ENCODE data around the gene NPAS2.

The NPAS2 gene

GRCh38 chr2:100993294-100993693 lies 173.4 kb downstream of the NPAS2 start:
- DNase-seq (ENCODE audit: low read depth), result no peak
- H3K4me3 ChIP-seq (ENCODE audit: low read depth, low read length), result no peak overlapping the region

- H3K4me3 ChIP-seq (ENCODE audit: low read depth, low read length), result no peak overlapping the region
- DNase-seq (ENCODE audit: low read depth), result no peak
Observed at GRCh38 chr2:100995309-100996075, 175.6 kb downstream of the NPAS2 start.

GRCh38 chr2:100997509-100998234 lies 177.7 kb downstream of the NPAS2 start:
- no peak overlapping the region for H3K4me3 ChIP-seq (ENCODE audit: low read depth, low read length)
- no peak for DNase-seq (ENCODE audit: low read depth)

GRCh38 chr2:100998235-100998573 lies 178.3 kb downstream of the NPAS2 start:
- H3K4me3 ChIP-seq (ENCODE audit: low read depth, low read length), result no peak overlapping the region
- no peak for DNase-seq (ENCODE audit: low read depth)

- DNase-seq (ENCODE audit: low read depth), result no peak
- H3K4me3 ChIP-seq (ENCODE audit: low read depth, low read length), result no peak overlapping the region
Observed at GRCh38 chr2:100999995-101000394, 180.1 kb downstream of the NPAS2 start.

- H3K4me3 ChIP-seq (ENCODE audit: low read depth, low read length), result peak within 1 kb of the TSS; percentile 91
Observed at GRCh38 chr2:101001691-101002561, 182.0 kb downstream of the NPAS2 start, which contains the start of gene RPL31. Gene RPL31, plus strand, starts transcription at chr2:101002289. Its CDS starts 413 bp downstream, at chr2:101002702.

GRCh38 chr2:101002562-101003277 lies 182.8 kb downstream of the NPAS2 start:
- H3K4me3 ChIP-seq (ENCODE audit: low read depth, low read length), result peak overlapping the region; percentile 91
- no peak for DNase-seq (ENCODE audit: low read depth)

More at GRCh38 chr2:101001691-101002561, 182.0 kb downstream of the NPAS2 start, which contains the start of gene RPL31:
- DNase-seq (ENCODE audit: low read depth), result peak; percentile 94

- no peak for DNase-seq (ENCODE audit: low read depth)
- H3K4me3 ChIP-seq (ENCODE audit: low read depth, low read length), result peak overlapping the region; percentile 91
Observed at GRCh38 chr2:101003278-101003775, 183.4 kb downstream of the NPAS2 start.

- DNase-seq (ENCODE audit: low read depth), result no peak
- peak overlapping the region; percentile 91 for H3K4me3 ChIP-seq (ENCODE audit: low read depth, low read length)
Observed at GRCh38 chr2:101004620-101005325, 184.8 kb downstream of the NPAS2 start.

GRCh38 chr2:101006065-101006715 lies 186.3 kb downstream of the NPAS2 start:
- no peak for DNase-seq (ENCODE audit: low read depth)
- no peak overlapping the region for H3K4me3 ChIP-seq (ENCODE audit: low read depth, low read length)

GRCh38 chr2:101007415-101008345 lies 187.7 kb downstream of the NPAS2 start:
- no peak overlapping the region for H3K4me3 ChIP-seq (ENCODE audit: low read depth, low read length)
- DNase-seq (ENCODE audit: low read depth), result no peak

GRCh38 chr2:101011152-101011551 lies 191.2 kb downstream of the NPAS2 start:
- H3K4me3 ChIP-seq (ENCODE audit: low read depth, low read length), result no peak overlapping the region
- DNase-seq (ENCODE audit: low read depth), result no peak

- H3K4me3 ChIP-seq (ENCODE audit: low read depth, low read length), result no peak overlapping the region
- no peak for DNase-seq (ENCODE audit: low read depth)
Observed at GRCh38 chr2:101012054-101012705, 192.2 kb downstream of the NPAS2 start.

- no peak overlapping the region for H3K4me3 ChIP-seq (ENCODE audit: low read depth, low read length)
- no peak for DNase-seq (ENCODE audit: low read depth)
Observed at GRCh38 chr2:101012706-101013181, 192.8 kb downstream of the NPAS2 start.

- no peak overlapping the region for H3K4me3 ChIP-seq (ENCODE audit: low read depth, low read length)
- DNase-seq (ENCODE audit: low read depth), result no peak
Observed at GRCh38 chr2:101014264-101014857, 194.4 kb downstream of the NPAS2 start.

GRCh38 chr2:101017371-101017770 lies 197.4 kb downstream of the NPAS2 start:
- no peak overlapping the region for H3K4me3 ChIP-seq (ENCODE audit: low read depth, low read length)
- no peak for DNase-seq (ENCODE audit: low read depth)
